ENCODE results near the gene HIRIP3. TPM values are rescaled to one million over a fixed set of nuclear protein-coding genes. Genes with fewer than 3 reads are reported as not detected.

Gene HIRIP3
- total and polyA plus RNA-seq, 2 of the 8 experiments (the other 6 are each of a cell fraction or from before 2014, with no cell fraction given) = 11.9 to 18.5 TPM

DNA sequence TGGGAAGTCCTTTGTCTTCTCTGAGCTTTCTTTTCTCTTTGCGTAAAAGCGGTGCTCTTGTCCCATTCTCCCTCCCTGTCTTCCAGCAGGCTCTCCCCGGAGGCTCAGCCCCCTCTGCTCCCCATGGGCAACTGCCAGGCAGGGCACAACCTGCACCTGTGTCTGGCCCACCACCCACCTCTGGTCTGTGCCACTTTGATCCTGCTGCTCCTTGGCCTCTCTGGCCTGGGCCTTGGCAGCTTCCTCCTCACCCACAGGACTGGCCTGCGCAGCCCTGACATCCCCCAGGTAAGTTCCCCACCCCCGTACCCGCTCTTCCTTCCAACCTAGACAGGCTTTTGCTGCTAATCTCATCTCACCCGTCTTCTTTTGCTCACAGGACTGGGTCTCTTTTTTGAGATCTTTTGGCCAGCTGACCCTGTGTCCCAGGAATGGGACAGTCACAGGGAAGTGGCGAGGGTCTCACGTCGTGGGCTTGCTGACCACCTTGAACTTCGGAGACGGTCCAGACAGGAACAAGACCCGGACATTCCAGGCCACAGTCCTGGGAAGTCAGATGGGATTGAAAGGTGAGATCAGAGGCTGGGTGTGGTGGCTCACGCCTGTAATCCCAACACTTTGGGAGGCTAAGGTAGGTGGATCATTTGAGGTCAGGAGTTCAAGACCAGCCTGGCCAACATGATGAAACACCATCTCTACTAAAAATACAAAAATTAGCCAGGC, 32.2 kb downstream of the HIRIP3 start (continued):
- TF ChIP-seq RBBP5 (IDR thresholded peaks at IDR 0.05; ENCODE audit: borderline replicate concordance, low read depth, low read length) (no peak), KDM1A (IDR thresholded peaks at IDR 0.05; ENCODE audit: borderline replicate concordance, low read length) (no peak), RAD21 (IDR thresholded peaks at IDR 0.05 in 1 of 2, conservative IDR thresholded peaks at IDR 0.05 in 1 of 2; ENCODE audit: low read depth in 2 of 2, low read length in 2 of 2) (no peak), GABPA (IDR thresholded peaks at IDR 0.05; ENCODE audit: borderline replicate concordance, insufficient read depth, low read length) (no peak)
